Measurements from ENCODE around the gene SURF2.

The SURF2 gene

DNA sequence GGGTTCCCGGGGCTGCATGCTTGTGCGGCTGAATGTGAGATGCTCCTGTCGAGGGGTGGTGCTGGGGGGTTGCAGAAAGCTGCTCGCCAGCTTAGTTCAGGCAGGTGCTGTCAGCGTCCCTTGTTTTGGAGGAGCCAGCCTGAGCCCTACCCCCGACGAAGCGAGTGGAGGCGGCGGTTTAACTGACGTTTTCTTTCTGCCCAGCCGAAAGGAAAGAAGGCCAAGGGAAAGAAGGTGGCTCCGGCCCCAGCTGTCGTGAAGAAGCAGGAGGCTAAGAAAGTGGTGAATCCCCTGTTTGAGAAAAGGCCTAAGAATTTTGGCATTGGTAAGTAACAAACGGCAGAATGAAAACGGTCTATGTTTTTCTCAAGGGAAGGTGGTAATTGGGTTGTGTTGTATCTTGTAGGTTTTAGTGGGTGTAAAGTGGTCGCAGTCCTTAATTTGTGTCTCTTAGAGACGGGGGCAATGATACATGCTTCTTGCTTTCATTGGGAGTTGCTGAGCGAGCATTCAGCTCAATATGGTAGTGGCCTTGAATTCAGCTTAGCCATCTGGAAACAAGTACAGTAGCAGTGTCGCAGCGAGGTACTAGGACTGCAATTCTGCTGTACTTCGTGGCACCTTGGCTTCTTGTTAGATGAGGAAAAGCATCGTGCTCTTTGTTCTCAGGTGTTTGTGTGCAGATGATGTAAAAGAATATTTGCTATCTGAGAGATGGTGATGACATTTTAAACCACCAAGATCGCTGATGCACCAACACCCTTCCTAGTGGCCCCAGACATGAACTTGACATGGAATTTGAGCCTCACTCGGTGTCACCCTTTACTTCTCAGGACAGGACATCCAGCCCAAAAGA, 7.4 kb upstream of the SURF2 start:
- Mint-ChIP-seq H3K9me3 (no peaks in the 10 kb centered on the region), H3K4me3 (peak overlapping the region; percentile 94 to 99 (median 99)), H3K4me1 (peaks cover 27% of the 10 kb centered on the region), H3K36me3 (ENCODE audit: low read depth) (peaks cover 52% of the 10 kb centered on the region), H3K27ac (peak overlapping the region; percentile 95 to 96 (median 96)), H3K27me3 (ENCODE audit: low read depth) (no peaks in the 10 kb centered on the region)
- no peak for TF ChIP-seq CTCF (IDR thresholded peaks at IDR 0.05; ENCODE audit: unreplicated experiment in 3 of 3)

DNA sequence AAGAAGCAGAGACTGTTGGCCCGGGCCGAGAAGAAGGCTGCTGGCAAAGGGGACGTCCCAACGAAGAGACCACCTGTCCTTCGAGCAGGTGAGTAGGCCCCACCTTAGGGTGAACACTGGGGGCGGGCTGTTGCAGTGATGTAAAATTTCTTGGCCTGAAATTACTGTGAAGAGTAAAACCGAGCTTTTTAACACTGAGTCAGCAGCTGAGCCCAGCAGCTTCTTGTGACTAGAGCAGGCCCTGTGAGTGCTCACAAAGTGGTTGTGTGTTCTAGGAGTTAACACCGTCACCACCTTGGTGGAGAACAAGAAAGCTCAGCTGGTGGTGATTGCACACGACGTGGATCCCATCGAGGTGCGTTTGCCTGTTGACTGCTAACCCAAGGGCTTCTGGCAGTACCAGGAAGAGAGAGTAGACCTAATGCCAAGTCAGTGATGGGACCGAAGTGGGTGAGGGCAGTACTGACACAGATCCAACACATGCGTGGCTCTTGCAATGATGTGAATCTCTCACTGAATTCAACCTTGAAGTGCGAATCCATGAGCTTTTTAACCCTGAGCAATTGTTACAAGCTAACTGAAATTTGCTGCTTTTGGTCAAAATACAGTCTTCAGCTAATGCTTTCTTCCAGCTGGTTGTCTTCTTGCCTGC, 6.3 kb upstream of the SURF2 start:
- Mint-ChIP-seq H3K4me3 (peak overlapping the region; percentile 94 to 99 (median 99)), H3K36me3 (ENCODE audit: low read depth) (peaks cover 52% of the 10 kb centered on the region), H3K4me1 (peaks cover 27% of the 10 kb centered on the region), H3K27ac (peak overlapping the region in 1 of 3 experiments; percentile 54), H3K27me3 (ENCODE audit: low read depth) (no peaks in the 10 kb centered on the region), H3K9me3 (no peaks in the 10 kb centered on the region)
- no peak for TF ChIP-seq CTCF (IDR thresholded peaks at IDR 0.05; ENCODE audit: unreplicated experiment in 3 of 3)

- Mint-ChIP-seq H3K4me3 (peak overlapping the region; percentile 19 to 77 (median 68)), H3K9me3 (no peaks in the 10 kb centered on the region), H3K27me3 (ENCODE audit: low read depth) (no peaks in the 10 kb centered on the region), H3K27ac (no peak overlapping the region), H3K4me1 (peaks cover 24% of the 10 kb centered on the region), H3K36me3 (ENCODE audit: low read depth) (peaks cover 47% of the 10 kb centered on the region)
- TF ChIP-seq CTCF (IDR thresholded peaks at IDR 0.05; ENCODE audit: unreplicated experiment in 3 of 3), result no peak
These were observed 4.8 kb upstream of the SURF2 start for GRCh38 chr9:133351526-133351907.

- Mint-ChIP-seq H3K36me3 (ENCODE audit: low read depth) (peaks cover 47% of the 10 kb centered on the region), H3K4me3 (peak overlapping the region; percentile 25 to 77 (median 62)), H3K27ac (peak overlapping the region in 1 of 3 experiments; percentile 38), H3K27me3 (ENCODE audit: low read depth) (no peaks in the 10 kb centered on the region), H3K4me1 (peaks cover 19% of the 10 kb centered on the region), H3K9me3 (no peaks in the 10 kb centered on the region)
- TF ChIP-seq CTCF (IDR thresholded peaks at IDR 0.05; ENCODE audit: unreplicated experiment in 3 of 3), result peak in 2 of 3 experiments; percentile 26 to 45
These were observed 4.3 kb upstream of the SURF2 start for GRCh38 chr9:133351908-133352634.

DNA sequence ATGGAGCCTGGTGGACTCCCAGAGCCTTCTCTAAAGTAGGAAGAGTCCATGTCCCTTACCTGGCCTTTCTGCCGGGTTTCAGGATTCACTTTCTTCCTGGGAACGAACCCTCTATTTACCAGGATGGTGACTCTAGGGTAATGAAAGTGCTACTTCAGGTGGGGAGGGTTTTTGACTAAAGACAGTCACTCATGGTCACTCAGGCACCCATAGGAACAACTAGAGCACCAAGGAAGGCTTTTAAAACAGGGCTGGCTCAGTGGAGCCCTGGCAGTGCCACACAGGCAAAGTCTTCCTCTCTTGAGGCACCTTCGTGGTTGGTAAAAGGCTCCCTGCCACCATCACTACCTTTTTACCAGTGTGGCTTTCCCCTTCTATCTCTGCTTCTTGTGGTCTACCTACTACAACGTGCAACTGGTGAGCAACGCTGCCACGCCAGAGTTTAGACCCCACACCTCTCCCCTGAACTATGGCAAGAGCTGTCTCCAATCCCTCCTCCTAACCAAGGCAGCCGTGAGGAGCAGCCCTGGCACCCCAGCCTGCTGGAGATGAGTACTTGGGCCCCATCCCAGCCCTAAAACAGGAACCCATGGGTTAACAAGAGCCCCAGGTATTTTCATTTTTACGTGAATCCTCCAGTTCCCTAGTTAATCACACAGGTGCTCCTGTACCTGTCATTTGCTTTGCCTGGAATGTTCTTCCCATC, 3.6 kb upstream of the SURF2 start:
- no peak for TF ChIP-seq CTCF (IDR thresholded peaks at IDR 0.05; ENCODE audit: unreplicated experiment in 3 of 3)
- Mint-ChIP-seq H3K36me3 (ENCODE audit: low read depth) (peaks cover 47% of the 10 kb centered on the region), H3K4me1 (peaks cover 24% of the 10 kb centered on the region), H3K27ac (peak overlapping the region in 1 of 3 experiments; percentile 35), H3K27me3 (ENCODE audit: low read depth) (no peaks in the 10 kb centered on the region), H3K4me3 (peak overlapping the region; percentile 62 to 91 (median 65)), H3K9me3 (no peaks in the 10 kb centered on the region)

Measured in nephron (organoid).